ENCODE measurements around the gene RIMS4.
A peak's percentile ranks its signal among the peaks of the same experiment; 100 is the strongest.

The RIMS4 gene

GRCh38 chr20:44719841-44720240 lies 90.5 kb downstream of the RIMS4 start:
- no peaks in the 10 kb centered on the region for H4K20me1 ChIP-seq (ENCODE audit: insufficient read depth, low read length)
- no peak overlapping the region for H3K27ac ChIP-seq (ENCODE audit: low read depth, low read length, poor library complexity, severe bottlenecking)
- no peak overlapping the region for H3K9ac ChIP-seq (ENCODE audit: low read length)
- H3K27me3 ChIP-seq (ENCODE audit: insufficient read depth, low read length), result peaks cover 5% of the 10 kb centered on the region
- no peak overlapping the region for H3K4me2 ChIP-seq (ENCODE audit: low read length)
- no peak overlapping the region for H3K4me3 ChIP-seq (ENCODE audit: low read depth, low read length, poor library complexity, severe bottlenecking)
- no peaks in the 10 kb centered on the region for H3K4me1 ChIP-seq (ENCODE audit: insufficient read depth, low read length, severe bottlenecking)
- no peaks in the 10 kb centered on the region for H3K9me3 ChIP-seq (ENCODE audit: low read length)
- no peak overlapping the region for H2AFZ ChIP-seq (ENCODE audit: low read length)
- H3K9me2 ChIP-seq (ENCODE audit: low read depth, low read length), result no peaks in the 10 kb centered on the region
- TF ChIP-seq CTCF (IDR thresholded peaks at IDR 0.05; ENCODE audit: low read length), result no peak
- TF ChIP-seq EZH2 (IDR thresholded peaks at IDR 0.05; ENCODE audit: borderline replicate concordance, low read length), result no peak
- no peaks in the 10 kb centered on the region for H3K36me3 ChIP-seq (ENCODE audit: insufficient read depth, low read length)
- H3K79me2 ChIP-seq (ENCODE audit: insufficient read depth, low read length), result no peaks in the 10 kb centered on the region
- no peaks in the 10 kb centered on the region for H3F3A ChIP-seq (ENCODE audit: insufficient read depth, low read length)

GRCh38 chr20:44717986-44718385 lies 92.4 kb downstream of the RIMS4 start:
- Histone ChIP-seq H3K9me3 (ENCODE audit: low read length) (no peaks in the 10 kb centered on the region), H3K9ac (ENCODE audit: low read length) (no peak overlapping the region), H4K20me1 (ENCODE audit: insufficient read depth, low read length) (no peaks in the 10 kb centered on the region), H3K9me2 (ENCODE audit: low read depth, low read length) (no peaks in the 10 kb centered on the region), H3K4me2 (ENCODE audit: low read length) (no peak overlapping the region), H3F3A (ENCODE audit: insufficient read depth, low read length) (no peaks in the 10 kb centered on the region), H3K79me2 (ENCODE audit: insufficient read depth, low read length) (no peaks in the 10 kb centered on the region), H2AFZ (ENCODE audit: low read length) (no peak overlapping the region), H3K27me3 (ENCODE audit: insufficient read depth, low read length) (peaks cover 5% of the 10 kb centered on the region), H3K36me3 (ENCODE audit: insufficient read depth, low read length) (no peaks in the 10 kb centered on the region), H3K27ac (ENCODE audit: low read depth, low read length, poor library complexity, severe bottlenecking) (no peak overlapping the region), H3K4me3 (ENCODE audit: low read depth, low read length, poor library complexity, severe bottlenecking) (no peak overlapping the region), H3K4me1 (ENCODE audit: insufficient read depth, low read length, severe bottlenecking) (no peaks in the 10 kb centered on the region)
- peak; percentile 32; the same call in 1 of the 2 replicates for TF ChIP-seq CTCF (IDR thresholded peaks at IDR 0.05; ENCODE audit: low read length)
- no peak for TF ChIP-seq EZH2 (IDR thresholded peaks at IDR 0.05; ENCODE audit: borderline replicate concordance, low read length)

- H3K9me2 ChIP-seq (ENCODE audit: low read depth, low read length), result no peaks in the 10 kb centered on the region
- no peak for TF ChIP-seq CTCF (IDR thresholded peaks at IDR 0.05; ENCODE audit: low read length)
- TF ChIP-seq EZH2 (IDR thresholded peaks at IDR 0.05; ENCODE audit: borderline replicate concordance, low read length), result no peak
- no peaks in the 10 kb centered on the region for H3K79me2 ChIP-seq (ENCODE audit: insufficient read depth, low read length)
- no peak overlapping the region for H3K27ac ChIP-seq (ENCODE audit: low read depth, low read length, poor library complexity, severe bottlenecking)
- H3K9ac ChIP-seq (ENCODE audit: low read length), result no peak overlapping the region
- no peaks in the 10 kb centered on the region for H3F3A ChIP-seq (ENCODE audit: insufficient read depth, low read length)
- H3K4me1 ChIP-seq (ENCODE audit: insufficient read depth, low read length, severe bottlenecking), result no peaks in the 10 kb centered on the region
- H3K9me3 ChIP-seq (ENCODE audit: low read length), result no peaks in the 10 kb centered on the region
- H3K4me2 ChIP-seq (ENCODE audit: low read length), result no peak overlapping the region
- no peak overlapping the region for H2AFZ ChIP-seq (ENCODE audit: low read length)
- H3K36me3 ChIP-seq (ENCODE audit: insufficient read depth, low read length), result no peaks in the 10 kb centered on the region
- no peak overlapping the region for H3K4me3 ChIP-seq (ENCODE audit: low read depth, low read length, poor library complexity, severe bottlenecking)
- H4K20me1 ChIP-seq (ENCODE audit: insufficient read depth, low read length), result no peaks in the 10 kb centered on the region
- H3K27me3 ChIP-seq (ENCODE audit: insufficient read depth, low read length), result peaks cover 5% of the 10 kb centered on the region
Measured at GRCh38 chr20:44716309-44717106, 93.8 kb downstream of the RIMS4 start.

All from OCI-LY1 (cell line).